Heart left ventricle (tissue), 13 donors: ENCODE data around the gene COX8A.
A peak's percentile ranks its signal among the peaks of the same experiment; 100 is the strongest.

Source experiments
- CTCF ChIP-seq, 12 donors: fragments of 200-600 bp; sonication (generic) in 4 of 12; IDR thresholded peaks; one replicate each; pipeline versions ENCODE4 v1.5.0 to v1.8.0; 2018 to 2022; ENCODE audit warnings: antibody characterized with exemption in 12 of 12, mild to moderate bottlenecking in 5 of 12
- POLR2A ChIP-seq, 2 donors: fragments of 450-650 bp; IDR thresholded peaks; one replicate each; pipeline ENCODE4 v1.6.1; 2017; ENCODE audit warnings: antibody characterized with exemption in 2 of 2, mild to moderate bottlenecking in 2 of 2, moderate library complexity in 2 of 2
- donor health status: ischemic (EF 13 %, LVEDD 7.1; RV severe dilation, severe dysfunction).
- donor health status: DM: no; HTN: yes; CAD: no.
- donor health status: DM: no; HTN: no; CAD: no.
- donor health status: ischemic (EF 25% LVEDD 6.9; RV normal size, moderate dysfunction).
- donor health status: ischemic (EF 25% LVEDD 5.7; RV mildly dilated, moderate dysfunction).
- donor health status: ischemic (EF 35%, LVEDD 5.7; RV mildly dilated, moderate dysfunction).
- donor health status: nonischemic (EF 11% LVEDD 7.7; RV severe dilation, severe dysfunction).
- donor health status: DM: yes; HTN: yes; CAD: no.
- donor health status: PGD.
- donor health status: ischemic (EF 29% LVEDD 5.4; RV normal size, mild dysfunction).
- donor health status: nonischemic (EF 23%, LVEDD 6.1; RV moderate dilation, normal function).

- TF ChIP-seq CTCF (IDR thresholded peaks at IDR 0.05): peak in 2 of 12 donors; percentile 4 to 27
- TF ChIP-seq POLR2A (IDR thresholded peaks at IDR 0.05): no peak
These were observed 26.5 kb downstream of the COX8A start for GRCh38 chr11:64000740-64001483.
